EL (cell line): ENCODE data around the gene SEC14L2.
"Not testable (repeated sequence)": the region's sequence is repeated elsewhere in the genome, so short reads cannot be mapped to it uniquely, and the experiment has no call there.

Experiments used
- DNase-seq: peaks from one replicate; pipeline ENCODE4 v3.0.0-alpha.2; 2016

SEC14L2 gene

GRCh38 chr22:30430933-30431332, 34.1 kb downstream of the SEC14L2 start:
- no peak for DNase-seq

GRCh38 chr22:30432096-30432495, 35.3 kb downstream of the SEC14L2 start:
- DNase-seq: no peak

- no peak for DNase-seq
Measured at GRCh38 chr22:30432520-30432919, 35.7 kb downstream of the SEC14L2 start.

- no peak for DNase-seq
Measured at GRCh38 chr22:30433227-30433626, 36.4 kb downstream of the SEC14L2 start.

- no peak for DNase-seq
Measured at GRCh38 chr22:30433773-30434172, 37.0 kb downstream of the SEC14L2 start.

DNA sequence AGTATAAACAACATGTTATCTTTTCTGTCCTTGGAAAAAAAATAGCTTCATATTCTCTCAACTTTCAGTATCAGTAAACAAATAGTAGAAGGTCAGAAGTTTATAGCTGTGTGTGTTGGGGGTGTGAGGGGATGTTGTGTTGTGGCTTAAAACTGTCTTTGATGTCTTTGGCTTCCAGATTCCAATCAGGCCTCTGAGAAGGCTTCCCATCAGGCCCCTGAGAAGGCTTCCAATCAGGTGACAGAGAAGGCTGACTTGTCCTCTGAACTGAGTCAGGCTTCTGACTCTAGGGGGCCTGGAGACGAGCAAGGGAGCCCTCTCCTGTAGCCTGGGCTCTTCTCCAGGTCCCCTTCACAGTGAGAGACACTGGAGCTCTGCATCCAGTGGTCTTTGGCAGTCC, 38.0 kb downstream of the SEC14L2 start:
- no peak for DNase-seq

DNA sequence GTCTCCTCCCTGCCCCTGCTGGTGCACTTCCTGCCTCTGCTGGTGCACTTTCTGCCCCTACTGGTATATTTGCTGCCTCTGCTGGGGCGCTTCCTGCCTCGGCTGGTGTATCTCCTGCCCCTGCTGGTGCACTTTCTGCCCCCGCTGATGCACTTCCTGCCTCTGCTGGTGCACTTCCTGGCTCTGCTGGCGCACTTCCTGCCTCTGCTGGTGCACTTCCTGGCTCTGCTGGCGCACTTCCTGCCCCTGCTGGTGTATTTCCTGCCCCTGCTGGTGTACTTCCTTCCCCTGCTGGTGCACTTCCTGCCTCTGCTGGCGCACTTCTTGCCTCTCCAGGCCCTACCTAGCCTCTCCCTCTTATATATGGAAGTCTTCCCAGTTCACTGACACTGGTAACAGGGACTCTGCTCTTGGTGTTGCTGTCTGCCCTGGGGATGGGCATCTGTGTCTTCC, 38.9 kb downstream of the SEC14L2 start:
- DNase-seq: no peak

- DNase-seq: no peak
Measured at GRCh38 chr22:30436196-30436595, 39.4 kb downstream of the SEC14L2 start.

DNA sequence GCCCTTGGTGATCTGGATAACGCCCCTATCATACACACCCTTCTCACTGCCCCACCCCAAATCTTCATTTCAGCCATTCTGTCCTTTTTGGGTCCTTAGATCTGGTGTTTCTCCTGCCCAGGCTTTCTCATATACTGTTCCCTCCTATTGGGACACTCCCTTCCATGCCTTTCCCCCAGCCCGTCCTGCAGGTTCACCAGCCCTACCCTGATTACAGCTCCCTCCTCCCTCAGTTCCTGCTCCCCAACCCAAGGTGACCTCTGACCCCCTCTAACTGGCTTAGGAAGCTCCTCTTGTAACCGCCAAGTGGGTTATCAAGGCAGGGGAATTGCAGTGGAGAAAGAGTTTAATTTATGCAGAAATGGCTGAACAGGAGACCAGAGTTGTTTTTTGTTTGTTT, 41.7 kb downstream of the SEC14L2 start:
- DNase-seq: no peak

DNA sequence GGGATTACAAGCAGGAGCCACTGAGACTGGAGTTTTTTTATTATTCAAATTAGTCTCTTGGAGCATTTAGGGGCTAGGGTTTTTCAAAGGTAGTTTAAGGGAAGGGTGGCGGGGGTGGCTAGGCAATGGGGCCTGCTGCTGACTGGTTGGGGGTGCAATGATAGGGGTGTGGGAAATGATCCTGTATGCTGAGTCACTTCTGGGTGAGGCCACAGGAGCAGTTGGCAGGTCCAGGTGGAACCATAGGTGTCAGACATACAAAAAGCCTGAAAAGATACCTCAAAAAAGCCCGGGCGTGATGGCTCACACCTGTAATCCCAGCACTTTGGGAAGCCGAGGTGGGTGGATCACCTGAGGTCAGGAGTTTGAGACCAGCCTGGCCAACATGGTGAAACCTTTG, 42.4 kb downstream of the SEC14L2 start:
- DNase-seq: no peak

GRCh38 chr22:30439836-30440235, 43.0 kb downstream of the SEC14L2 start:
- no peak for DNase-seq

DNA sequence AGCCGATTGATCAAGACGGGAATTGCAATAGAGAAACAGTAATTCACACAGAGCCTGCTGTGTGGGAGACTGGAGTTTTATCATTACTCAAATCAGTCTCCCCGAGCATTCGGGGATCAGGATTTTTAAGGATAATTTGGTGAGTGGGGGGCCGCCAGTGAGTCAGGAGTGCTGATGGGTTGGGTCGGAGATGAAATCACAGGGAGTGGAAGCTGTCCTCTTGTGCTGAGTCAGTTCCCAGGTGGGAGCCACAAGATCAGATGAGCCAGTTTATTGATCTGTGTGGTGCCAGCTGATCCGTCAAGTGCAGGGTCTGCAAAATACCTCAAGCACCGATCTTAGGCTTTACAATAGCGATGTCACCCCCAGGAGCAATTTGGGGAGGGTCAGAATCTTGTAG, 44.3 kb downstream of the SEC14L2 start:
- no peak for DNase-seq

DNA sequence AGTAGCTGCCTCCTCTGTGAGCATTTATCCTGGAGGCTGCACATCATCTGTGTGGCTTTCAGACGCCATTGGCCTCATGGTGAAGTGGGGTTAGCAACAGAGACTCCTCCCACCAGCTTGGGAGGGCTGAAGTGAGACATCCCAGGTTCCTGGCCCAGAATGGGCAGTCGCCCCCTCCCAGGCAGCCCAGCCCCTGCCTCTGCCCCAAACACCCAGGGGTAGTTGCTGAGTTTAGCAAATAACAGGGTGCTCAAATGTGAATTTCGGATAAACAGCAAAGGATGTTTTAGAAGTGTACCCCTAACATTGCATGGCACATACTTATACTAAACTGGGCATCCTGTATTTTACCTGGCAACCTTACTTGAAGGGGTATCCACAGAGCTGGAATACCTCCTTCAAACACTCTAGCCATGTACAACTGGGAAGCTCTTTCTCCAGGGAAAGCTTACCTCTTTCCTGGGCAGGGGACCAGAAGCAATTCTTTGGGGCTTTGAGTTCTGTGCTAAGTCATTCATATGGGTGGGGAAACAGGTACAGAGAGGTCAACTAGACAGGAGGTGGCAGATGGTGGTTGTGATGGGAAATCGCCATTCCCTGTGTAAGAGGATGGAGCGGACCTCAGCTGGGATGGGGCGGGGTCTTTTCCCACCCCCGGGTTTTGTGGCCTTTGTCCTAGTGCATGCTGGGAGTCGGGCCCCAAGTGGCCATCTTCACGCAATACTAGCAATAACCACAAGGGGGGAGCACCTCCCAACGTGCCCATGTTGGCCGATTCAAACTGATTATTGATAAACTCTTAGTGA, 48.0 kb downstream of the SEC14L2 start:
- DNase-seq: peak; percentile 67

- DNase-seq: peak; percentile 44
Measured at GRCh38 chr22:30445438-30446145, 48.8 kb downstream of the SEC14L2 start.

GRCh38 chr22:30447656-30448055, 50.8 kb downstream of the SEC14L2 start:
- DNase-seq: no peak

GRCh38 chr22:30451488-30451887, 54.7 kb downstream of the SEC14L2 start:
- not testable (repeated sequence) for DNase-seq

DNA sequence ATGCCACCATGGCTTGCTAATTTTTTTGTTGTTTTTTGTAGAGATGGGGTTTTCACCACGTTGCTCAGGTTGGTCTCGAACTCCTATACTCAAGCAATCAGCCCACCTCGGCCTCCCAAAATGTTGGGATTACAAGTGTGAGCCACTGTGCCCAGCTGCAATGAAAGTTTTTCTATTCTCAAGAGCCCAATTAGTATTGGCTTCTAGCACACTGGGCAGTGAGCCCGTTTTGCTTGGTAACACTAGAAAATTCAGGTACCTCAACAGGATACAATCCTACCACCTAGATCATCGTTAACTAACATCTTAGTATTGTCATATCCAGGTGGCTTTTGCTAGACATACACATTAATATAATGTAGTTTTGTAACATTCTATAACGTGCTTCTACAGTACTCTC, 56.0 kb downstream of the SEC14L2 start:
- DNase-seq: no peak

- peak; percentile 23 for DNase-seq
Measured at GRCh38 chr22:30453731-30454510, 57.1 kb downstream of the SEC14L2 start.

DNA sequence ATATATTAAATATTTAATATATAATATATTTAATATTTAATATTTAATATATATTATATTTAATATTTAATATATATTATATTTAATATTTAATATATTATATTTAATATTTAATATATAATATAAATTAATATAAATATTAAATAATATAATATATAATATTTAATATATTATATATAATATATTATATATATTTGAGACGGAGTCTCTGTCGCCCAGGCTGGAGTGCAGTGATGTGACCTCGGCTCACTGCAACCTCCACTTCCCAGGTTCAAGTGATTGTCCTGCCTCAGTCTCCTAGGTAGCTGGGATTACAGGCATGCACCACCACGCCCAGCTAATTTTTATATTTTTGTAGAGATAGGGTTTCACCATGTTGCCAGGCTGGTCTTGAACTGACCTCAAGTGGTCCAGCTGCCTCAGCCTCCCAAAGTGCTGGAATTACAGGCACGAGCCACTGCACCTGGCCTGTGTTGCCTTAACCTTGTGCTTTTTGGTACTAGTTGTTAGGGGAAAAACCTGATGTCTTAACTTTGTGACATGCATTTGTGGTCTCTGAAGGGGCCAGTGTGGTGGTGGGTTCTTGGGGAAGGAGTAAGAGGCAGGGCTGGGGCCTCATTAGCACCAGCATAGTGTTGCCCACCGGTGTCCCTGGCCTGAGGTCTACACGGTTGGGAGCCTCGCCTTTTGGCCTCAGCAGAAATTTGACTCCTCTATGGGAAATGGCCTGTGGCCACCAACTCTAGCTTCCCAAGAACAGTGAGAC, 58.4 kb downstream of the SEC14L2 start:
- DNase-seq: no peak

GRCh38 chr22:30457981-30458380, 61.2 kb downstream of the SEC14L2 start:
- DNase-seq: no peak

DNA sequence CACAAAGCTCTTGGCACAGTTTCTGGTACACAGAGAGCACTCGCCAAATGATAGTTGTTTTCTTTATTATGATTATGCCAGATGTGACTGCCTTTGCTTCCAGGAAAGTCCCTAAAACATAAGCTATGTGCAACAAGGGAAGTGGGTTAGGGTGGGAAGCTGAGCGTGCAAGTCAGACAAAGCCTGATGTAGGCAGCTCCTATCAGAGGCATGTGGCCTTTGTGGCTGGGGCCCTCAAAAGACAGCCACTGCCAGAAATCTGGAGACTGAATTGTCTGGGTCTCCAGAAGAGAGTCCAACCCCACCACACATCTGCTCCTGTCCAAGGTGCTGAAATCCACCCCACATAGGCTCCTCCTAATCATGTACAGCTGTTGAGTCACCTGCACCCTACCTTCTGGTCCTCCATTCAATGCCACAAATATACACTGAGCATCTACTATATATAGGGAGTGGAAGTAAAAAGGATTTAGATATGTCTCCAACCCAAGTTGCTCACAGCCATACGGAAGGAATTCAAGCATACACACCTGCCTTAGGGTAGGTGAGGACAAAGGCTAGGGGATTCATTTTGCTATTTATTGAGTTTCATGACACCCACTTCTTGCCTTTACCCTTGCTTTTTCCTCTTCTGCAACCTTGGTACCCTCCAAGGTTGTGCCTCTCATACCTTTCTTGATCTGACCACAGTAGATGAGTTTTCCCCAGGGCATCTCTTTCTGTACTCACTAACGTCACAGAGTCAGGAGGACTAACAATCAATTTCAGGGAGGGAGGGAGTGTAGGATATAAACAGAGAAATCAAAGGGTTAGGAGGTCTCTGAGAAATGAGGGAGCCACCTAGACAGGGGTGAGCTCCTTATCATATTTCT, 62.6 kb downstream of the SEC14L2 start:
- no peak for DNase-seq

- DNase-seq: no peak
Measured at GRCh38 chr22:30460147-30460546, 63.3 kb downstream of the SEC14L2 start.
